Measurements from ENCODE around the gene EFCAB9. TPM values are rescaled to one million over a fixed set of nuclear protein-coding genes. Genes with fewer than 3 reads are reported as not detected.

The EFCAB9 gene
- polyA plus RNA-seq, 4 donors = not detected

DNA sequence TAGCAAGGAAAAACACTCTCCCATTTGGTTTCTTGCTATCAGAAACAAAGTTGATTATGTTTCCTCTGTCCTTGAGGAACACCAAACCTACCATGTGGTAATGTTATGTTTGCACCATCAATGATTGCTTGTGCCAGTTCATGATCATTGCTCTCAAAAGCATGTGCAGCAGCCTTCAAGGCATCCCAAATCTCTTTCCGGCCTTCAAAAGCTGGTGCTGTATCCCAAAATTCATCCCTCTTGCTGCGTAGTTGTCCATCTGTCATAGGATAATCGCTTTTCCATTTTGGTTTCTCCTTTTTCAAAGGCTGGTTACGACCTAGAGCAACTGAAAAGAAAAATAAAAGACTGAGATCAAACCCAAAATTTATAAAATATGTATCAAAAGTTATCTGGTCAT lies 40.1 kb downstream of the EFCAB9 start:
- no peak for DNase-seq (ENCODE audit: low read depth in 4 of 4, low spot score in 3 of 4)

DNA sequence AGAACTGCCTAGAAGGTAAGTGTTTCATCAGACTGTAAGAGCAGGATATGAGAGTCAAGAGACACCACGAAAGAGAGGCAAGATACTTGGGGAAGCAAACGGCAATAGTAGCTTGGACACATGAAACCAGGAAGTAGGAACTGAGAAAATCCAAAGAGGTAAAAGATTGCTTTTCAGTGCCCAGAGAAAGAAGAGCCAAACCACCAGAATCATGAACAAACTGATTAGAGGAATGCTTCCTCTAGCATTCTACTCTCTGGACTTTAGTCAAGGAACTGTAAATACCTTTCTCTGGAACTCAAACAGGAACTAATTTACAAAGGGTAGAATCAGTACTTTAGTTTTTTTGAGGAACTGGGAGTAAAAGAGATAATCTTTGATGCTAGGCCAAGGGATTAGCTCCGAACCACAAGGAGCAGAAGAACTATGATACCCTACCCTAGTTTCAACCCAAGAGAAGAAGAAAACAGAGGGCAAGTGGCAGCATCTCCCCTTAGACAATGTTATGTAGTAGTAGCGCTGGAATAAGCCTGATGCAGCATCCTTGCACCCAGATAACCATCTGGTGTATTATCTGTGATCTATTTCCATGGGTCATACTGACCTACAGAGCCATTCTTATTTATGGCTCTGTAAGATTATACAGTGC lies 41.3 kb downstream of the EFCAB9 start:
- DNase-seq (ENCODE audit: low read depth in 4 of 4, low spot score in 3 of 4) = no peak

DNA sequence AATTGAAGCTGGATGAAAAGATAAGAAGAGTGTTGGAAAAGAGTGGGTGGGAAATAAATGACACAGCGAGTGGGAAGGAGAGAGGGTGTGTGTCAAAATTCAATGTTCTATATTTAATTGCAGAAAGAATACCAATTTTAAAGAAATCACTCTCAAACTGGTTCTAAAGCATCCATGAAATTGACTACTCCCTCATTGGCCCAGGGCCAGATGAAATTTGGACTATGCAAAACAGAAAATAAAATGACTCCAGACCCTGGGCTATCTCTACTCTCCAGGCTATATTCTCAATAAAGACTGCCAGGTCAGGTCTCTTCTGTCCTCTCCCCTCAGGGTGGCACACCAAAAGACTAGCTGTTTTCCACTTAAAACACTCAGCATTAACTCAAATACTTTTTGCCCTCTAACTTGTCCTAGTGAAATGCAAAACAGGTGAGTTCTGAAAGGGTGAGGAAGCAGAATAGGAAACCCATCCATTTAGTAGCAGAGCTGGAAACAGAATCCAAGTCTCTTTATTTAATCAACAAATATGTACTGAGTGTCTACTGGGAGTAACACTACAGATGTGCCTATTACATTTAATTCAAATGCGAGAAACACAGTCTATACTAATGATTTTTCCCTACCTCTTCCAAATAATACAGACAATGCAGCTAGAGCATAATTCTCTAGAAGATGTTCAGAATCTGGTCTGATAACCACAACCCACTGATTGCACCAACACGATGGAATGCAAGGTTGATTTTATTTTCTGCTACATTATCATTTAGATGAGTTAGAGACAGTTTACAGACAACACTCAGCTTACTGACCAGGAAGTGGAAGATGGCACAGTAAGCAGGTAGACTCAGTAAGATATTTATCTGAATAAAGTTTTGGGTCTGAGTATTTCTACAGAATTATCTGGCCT lies 42.1 kb downstream of the EFCAB9 start:
- DNase-seq (ENCODE audit: low read depth in 4 of 4, low spot score in 3 of 4) = no peak

DNA sequence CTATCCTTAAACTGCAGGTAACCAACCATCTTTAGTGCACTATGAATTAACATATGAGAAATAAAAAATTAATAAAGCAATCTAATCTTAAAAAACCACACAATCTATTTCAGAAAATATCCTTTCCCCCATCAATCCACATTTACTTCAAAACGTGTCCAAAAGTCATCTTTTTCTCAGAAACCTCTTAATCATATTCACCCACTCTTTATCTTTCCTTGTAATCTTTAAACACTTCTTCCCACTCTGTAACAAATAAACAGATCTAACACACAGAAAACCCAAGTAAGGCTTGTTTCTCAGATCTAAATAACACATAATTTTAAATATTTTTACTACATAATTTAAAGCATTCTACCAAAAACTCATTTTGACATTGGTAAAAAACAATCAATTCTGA lies 44.4 kb downstream of the EFCAB9 start:
- no peak for DNase-seq (ENCODE audit: low read depth in 4 of 4, low spot score in 3 of 4)

DNA sequence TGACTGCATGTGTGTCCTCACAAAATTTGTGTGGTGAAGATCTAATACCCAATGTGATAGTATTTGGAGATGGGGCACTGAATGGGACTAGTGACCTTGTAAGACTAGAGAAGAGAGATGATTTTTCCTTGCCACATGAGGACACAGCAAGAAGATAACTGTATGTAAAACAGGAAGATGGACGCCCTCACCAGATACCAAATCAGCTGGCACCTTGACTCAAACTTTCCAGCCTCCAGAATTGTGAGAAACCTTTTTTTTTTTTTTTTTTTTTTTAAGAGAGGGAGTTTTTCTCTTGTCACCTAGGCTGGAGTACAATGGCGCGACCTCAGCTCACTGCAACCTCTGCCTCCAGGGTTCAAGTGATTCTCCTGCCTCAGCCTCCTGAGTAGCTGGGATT lies 49.3 kb downstream of the EFCAB9 start:
- no peak for DNase-seq (ENCODE audit: low read depth in 4 of 4, low spot score in 3 of 4)

DNA sequence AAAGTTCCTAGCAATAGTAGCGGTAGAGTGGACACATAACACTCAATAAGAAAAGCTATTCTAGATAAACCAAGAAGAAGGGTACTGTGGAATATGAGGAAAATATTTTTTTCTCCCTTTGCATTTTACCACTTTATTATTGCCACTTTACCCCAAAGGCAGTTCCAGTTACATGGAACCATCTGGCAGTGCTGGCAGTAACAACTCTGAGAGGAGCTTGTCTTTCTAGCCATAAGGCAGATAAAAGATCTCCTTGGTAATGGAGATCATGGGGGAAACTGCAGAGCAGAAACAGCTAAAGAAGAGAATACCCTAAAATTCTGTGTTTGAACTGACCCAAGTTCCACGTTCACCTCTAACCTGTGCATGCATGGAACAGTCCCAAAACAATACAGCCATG lies 51.1 kb downstream of the EFCAB9 start:
- DNase-seq (ENCODE audit: low read depth in 4 of 4, low spot score in 3 of 4) = no peak

DNA sequence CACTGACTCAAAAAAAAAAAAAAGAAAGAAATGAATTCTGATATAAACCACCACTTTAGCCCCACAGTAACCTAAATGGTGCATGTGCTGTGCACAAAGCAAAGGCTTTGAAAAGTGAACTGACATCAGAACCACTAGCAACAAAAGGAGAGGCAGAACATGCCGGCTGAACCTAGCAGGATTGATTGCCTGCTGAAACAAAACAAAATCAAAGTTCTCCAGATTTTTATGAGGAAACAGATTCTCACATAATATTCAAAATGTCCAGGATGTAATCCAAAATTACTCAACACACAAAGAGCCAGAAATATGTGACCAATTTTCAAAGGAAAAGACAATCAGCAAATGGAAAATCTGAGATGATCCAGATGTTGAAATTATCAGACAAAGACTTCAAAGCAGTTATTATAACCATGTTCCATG lies 51.7 kb downstream of the EFCAB9 start:
- DNase-seq (ENCODE audit: low read depth in 4 of 4, low spot score in 3 of 4) = no peak

DNA sequence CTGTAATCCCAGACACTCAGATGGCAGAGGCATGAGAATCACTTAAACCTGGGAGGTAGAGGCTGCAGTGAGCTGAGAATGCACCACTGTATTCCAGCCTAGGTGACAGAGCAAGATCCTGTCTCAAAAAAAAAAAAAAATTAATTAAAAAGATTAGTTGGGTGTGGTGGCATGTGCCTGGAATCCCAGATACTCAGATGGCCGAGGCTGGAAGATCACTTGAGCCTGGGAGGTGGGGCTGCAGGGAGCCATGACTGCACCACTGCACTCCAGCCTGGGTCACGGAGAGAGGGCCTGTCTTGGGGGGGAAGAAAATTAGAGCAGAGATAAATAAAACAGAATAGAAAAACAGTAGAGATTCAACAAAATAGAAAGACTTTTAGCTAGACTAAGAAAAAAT lies 54.7 kb downstream of the EFCAB9 start:
- DNase-seq (ENCODE audit: low read depth in 4 of 4, low spot score in 3 of 4) = no peak

DNA sequence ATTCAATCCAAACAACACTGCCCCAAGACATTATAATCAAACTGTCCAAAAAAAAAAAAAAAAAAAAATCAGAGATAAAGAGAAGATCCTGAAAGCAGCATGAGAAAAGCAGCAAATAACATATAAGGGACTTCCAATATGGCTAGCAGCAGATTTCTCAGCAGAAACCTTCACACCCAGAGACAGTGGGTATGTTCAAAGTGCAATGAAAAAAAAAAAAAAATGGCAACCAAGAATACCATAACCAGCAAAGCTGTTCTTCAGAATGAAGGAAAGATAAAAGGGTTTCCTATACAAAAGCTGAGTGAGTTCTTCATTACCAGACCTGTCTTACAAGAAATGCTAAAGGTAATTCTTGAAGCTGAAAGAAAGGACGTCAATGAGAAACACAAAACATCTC lies 57.4 kb downstream of the EFCAB9 start:
- no peak for DNase-seq (ENCODE audit: low read depth in 4 of 4, low spot score in 3 of 4)

DNA sequence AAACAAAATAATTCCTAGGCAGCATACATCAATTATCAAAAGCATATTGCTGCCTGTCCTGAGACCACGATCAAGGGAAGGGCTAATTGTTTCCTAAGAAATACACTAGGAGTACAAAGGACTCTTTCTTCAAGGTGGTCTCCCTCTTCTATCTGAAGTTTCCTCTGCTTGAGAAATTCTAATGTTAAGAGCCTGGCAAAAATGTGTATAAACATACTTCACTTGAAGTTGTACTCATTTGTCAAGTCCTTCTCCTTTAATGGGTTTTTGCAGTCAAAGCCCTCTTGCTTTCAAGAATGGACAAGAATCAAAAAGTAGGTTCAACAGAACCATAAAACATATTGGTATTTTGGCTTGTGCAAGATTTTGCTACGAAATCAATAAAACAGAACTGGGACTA lies 58.5 kb downstream of the EFCAB9 start:
- no peak for DNase-seq (ENCODE audit: low read depth in 4 of 4, low spot score in 3 of 4)

Other genes with a start within 250 kb of the EFCAB9 start
- 10 to 100 TPM; 51.8 to 62.2 (median 55.3) TPM for gene FBXW11, start 187.5 kb upstream of the EFCAB9 start, polyA plus RNA-seq (ENCODE audit: insufficient read length in 4 of 4)
- gene STK10, start 5.9 kb upstream of the EFCAB9 start, polyA plus RNA-seq (ENCODE audit: insufficient read length in 4 of 4) = 10 to 100 TPM; 13.6 to 18.5 (median 16.3) TPM
- 100 to 1,000 TPM in 1 of 4 donors, 10 to 100 TPM in 3; 62.0 to 106 (median 85.9) TPM for gene UBTD2, start 89.6 kb downstream of the EFCAB9 start, polyA plus RNA-seq (ENCODE audit: insufficient read length in 4 of 4)

Measured in left renal pelvis (tissue), 4 donors.